ENCODE data around the gene CHCHD6.

GRCh38 chr3:126982471-126983175, 278.6 kb downstream of the CHCHD6 start, which contains the start of gene PLXNA1:
- TF ChIP-seq EZH2 (IDR thresholded peaks at IDR 0.05; ENCODE audit: insufficient read depth, poor library complexity, severe bottlenecking), result no peak
- TF ChIP-seq EZH2phosphoT487 (IDR thresholded peaks at IDR 0.05; ENCODE audit: insufficient read depth, low read depth), result no peak
